H9 (cell line): Measurements from ENCODE around the gene GP1BA. TPM values are rescaled to one million over a fixed set of nuclear protein-coding genes. Genes with fewer than 3 reads are reported as not detected.
"Not testable (repeated sequence)": the region's sequence is repeated elsewhere in the genome, so short reads cannot be mapped to it uniquely, and the experiment has no call there.

Experiments used
- DNase-seq: peaks from one replicate; pipeline ENCODE4 v3.0.0-alpha.2; 2017
- H2AFZ ChIP-seq: one replicate; pipeline ENCODE4 v1.6.1; 2013; ENCODE audit warnings: mild to moderate bottlenecking, low read length, control low read depth, moderate library complexity
- H2AK5ac ChIP-seq: 2 replicates; pipeline ENCODE4 v1.6.1; 2013; ENCODE audit warnings: low read length, control low read depth, mixed read lengths; ENCODE audit not compliant: insufficient read length
- H2BK120ac ChIP-seq: one replicate; pipeline ENCODE4 v1.6.1; 2013; ENCODE audit warnings: low read depth, mild to moderate bottlenecking, low read length, control low read depth, inconsistent platforms; ENCODE audit not compliant: poor library complexity, severe bottlenecking
- H2BK12ac ChIP-seq: 2 replicates; pipeline ENCODE4 v1.6.1; 2013; ENCODE audit warnings: low read length, control low read depth, mixed read lengths, low read depth; ENCODE audit not compliant: insufficient read length
- H2BK15ac ChIP-seq: 2 replicates; pipeline ENCODE4 v1.6.1; 2013; ENCODE audit warnings: low read depth, low read length, control low read depth
- H2BK20ac ChIP-seq: one replicate; pipeline ENCODE4 v1.6.1; 2013; ENCODE audit warnings: low read depth, mild to moderate bottlenecking, low read length, control low read depth, inconsistent platforms; ENCODE audit not compliant: poor library complexity, severe bottlenecking
- H2BK5ac ChIP-seq: 2 replicates; pipeline ENCODE4 v1.6.1; 2013; ENCODE audit warnings: low read length, control low read depth, mixed read lengths; ENCODE audit not compliant: insufficient read length
- H3K14ac ChIP-seq: 2 replicates; pipeline ENCODE4 v1.6.1; 2013; ENCODE audit warnings: low read length, control low read depth; ENCODE audit not compliant: insufficient read depth
- H3K18ac ChIP-seq: 2 replicates; pipeline ENCODE4 v1.6.1; 2013; ENCODE audit warnings: low read depth, mild to moderate bottlenecking, mixed read lengths, low read length, control low read depth; ENCODE audit not compliant: insufficient read length
- H3K23ac ChIP-seq: 2 replicates; pipeline ENCODE4 v1.6.1; 2013; ENCODE audit warnings: low read length, control low read depth, mixed read lengths, low read depth; ENCODE audit not compliant: insufficient read length
- H3K23me2 ChIP-seq: 2 replicates; pipeline ENCODE4 v1.6.1; 2013; ENCODE audit warnings: low read depth, mild to moderate bottlenecking, mixed read lengths, low read length, control low read depth; ENCODE audit not compliant: insufficient read length, poor library complexity, severe bottlenecking
- H3K27ac ChIP-seq: 2 replicates; pipeline ENCODE4 v1.5.1; 2013; ENCODE audit warnings: low read length, control low read depth, mixed read lengths, low read depth; ENCODE audit not compliant: insufficient read length
- H3K27me3 ChIP-seq: 2 replicates; pipeline ENCODE4 v1.6.1; 2013; ENCODE audit warnings: low read length, control low read depth, inconsistent platforms; ENCODE audit not compliant: insufficient read depth
- H3K4ac ChIP-seq: 2 replicates; pipeline ENCODE4 v1.6.1; 2013; ENCODE audit warnings: low read depth, mild to moderate bottlenecking, control low read depth, inconsistent platforms, low read length, moderate library complexity
- H3K4me1 ChIP-seq: 2 replicates; pipeline ENCODE4 v1.6.1; 2013; ENCODE audit warnings: low read length, control low read depth, inconsistent platforms; ENCODE audit not compliant: insufficient read depth
- H3K4me2 ChIP-seq: 2 replicates; pipeline ENCODE4 v1.6.1; 2013; ENCODE audit warnings: low read length, control low read depth, mixed read lengths; ENCODE audit not compliant: insufficient read length, insufficient read depth
- H3K56ac ChIP-seq: 2 replicates; pipeline ENCODE4 v1.6.1; 2013; ENCODE audit warnings: low read depth, mild to moderate bottlenecking, mixed read lengths, low read length, control low read depth; ENCODE audit not compliant: insufficient read length
- H3K79me1 ChIP-seq: 2 replicates; pipeline ENCODE4 v1.6.1; 2013; ENCODE audit warnings: low read depth, mild to moderate bottlenecking, moderate library complexity, low read length, control low read depth, inconsistent platforms; ENCODE audit not compliant: insufficient read depth, poor library complexity, severe bottlenecking
- H3K79me2 ChIP-seq: 2 replicates; pipeline ENCODE4 v1.6.1; 2013; ENCODE audit warnings: low read length, control low read depth, inconsistent platforms; ENCODE audit not compliant: insufficient read depth
- H3K9ac ChIP-seq: 2 replicates; pipeline ENCODE4 v1.6.1; 2013; ENCODE audit warnings: low read length, control low read depth, mixed read lengths; ENCODE audit not compliant: insufficient read length; ENCODE audit errors: extremely low read depth
- H3K9me3 ChIP-seq: one replicate; pipeline ENCODE4 v1.6.1; 2013; ENCODE audit warnings: low read depth, low read length, inconsistent platforms; ENCODE audit not compliant: control insufficient read depth
- H3T11ph ChIP-seq: one replicate; pipeline ENCODE4 v1.6.1; 2013; ENCODE audit warnings: mild to moderate bottlenecking, low read length, control low read depth, inconsistent platforms
- H4K20me1 ChIP-seq: one replicate; pipeline ENCODE4 v1.6.1; 2013; ENCODE audit not compliant: control insufficient read depth, insufficient read length, insufficient read depth
- H4K5ac ChIP-seq: 2 replicates; pipeline ENCODE4 v1.6.1; 2013; ENCODE audit warnings: low read depth, mild to moderate bottlenecking, mixed read lengths, low read length, control low read depth; ENCODE audit not compliant: insufficient read length
- H4K8ac ChIP-seq: replicated peaks from 2 replicates; pipeline ENCODE4 v1.6.1; 2013; ENCODE audit warnings: low read length, control low read depth, mixed read lengths, low read depth; ENCODE audit not compliant: insufficient read length
- H4K91ac ChIP-seq: 2 replicates; pipeline ENCODE4 v1.6.1; 2013; ENCODE audit warnings: low read depth, mild to moderate bottlenecking, moderate library complexity, mixed read lengths, low read length, control low read depth; ENCODE audit not compliant: insufficient read length
- H3K27ac Mint-ChIP-seq, 3 experiments: 2 replicates in 2 of 3; 3 replicates in 1 of 3; pipeline ENCODE4 v1.8.0; 2020 to 2021; ENCODE audit warnings: mixed read lengths in 3 of 3, mild to moderate bottlenecking in 1 of 3, moderate library complexity in 1 of 3
- H3K27me3 Mint-ChIP-seq: 2 replicates; pipeline ENCODE4 v1.8.0; 2021; ENCODE audit warnings: low read depth, mild to moderate bottlenecking, moderate library complexity, mixed read lengths
- H3K36me3 Mint-ChIP-seq, 3 experiments: 2 replicates in 2 of 3; 3 replicates in 1 of 3; pipeline ENCODE4 v1.8.0; 2020 to 2021; ENCODE audit warnings: low read depth in 3 of 3, mixed read lengths in 3 of 3; ENCODE audit not compliant: insufficient read depth in 1 of 3
- H3K4me1 Mint-ChIP-seq, 2 experiments: 2 replicates each; pipeline ENCODE4 v1.8.0; 2020; ENCODE audit warnings: mixed read lengths in 2 of 2
- H3K4me3 Mint-ChIP-seq, 2 experiments: 2 replicates in 1 of 2; 3 replicates in 1 of 2; pipeline ENCODE4 v1.8.0; 2020 to 2021; ENCODE audit warnings: mild to moderate bottlenecking in 2 of 2, mixed read lengths in 2 of 2, moderate library complexity in 1 of 2
- H3K9me3 Mint-ChIP-seq, 2 experiments: 2 replicates in 1 of 2; 3 replicates in 1 of 2; pipeline ENCODE4 v1.8.0; 2020; ENCODE audit warnings: mild to moderate bottlenecking in 2 of 2, mixed read lengths in 2 of 2, moderate library complexity in 1 of 2
- CTCF ChIP-seq: fragments of 200-600 bp; sonication (generic); conservative IDR thresholded peaks from 3 replicates; pipeline ENCODE4 v1.8.0; 2021; ENCODE audit warnings: antibody characterized with exemption, mild to moderate bottlenecking
- WGBS: extraction: QIAGEN DNeasy Blood & Tissue Kit; methylation state at CpG from one replicate; pipeline ENCODE4 v1.1.7; 2013; ENCODE audit warnings: missing lambda C conversion rate, low lambda C conversion rate, mixed read lengths; ENCODE audit not compliant: insufficient read length; ENCODE audit errors: extremely low coverage; 5-methylcytosine and 5-hydroxymethylcytosine counted together
- total RNA-seq: library from RNA; stranded (reverse); gene quantifications from 2 replicates; pipeline ENCODE4 v1.2.1, GENCODE V29; 2021

Gene GP1BA
- total RNA-seq, 1 experiment from 2014 or later, result not detected

DNA sequence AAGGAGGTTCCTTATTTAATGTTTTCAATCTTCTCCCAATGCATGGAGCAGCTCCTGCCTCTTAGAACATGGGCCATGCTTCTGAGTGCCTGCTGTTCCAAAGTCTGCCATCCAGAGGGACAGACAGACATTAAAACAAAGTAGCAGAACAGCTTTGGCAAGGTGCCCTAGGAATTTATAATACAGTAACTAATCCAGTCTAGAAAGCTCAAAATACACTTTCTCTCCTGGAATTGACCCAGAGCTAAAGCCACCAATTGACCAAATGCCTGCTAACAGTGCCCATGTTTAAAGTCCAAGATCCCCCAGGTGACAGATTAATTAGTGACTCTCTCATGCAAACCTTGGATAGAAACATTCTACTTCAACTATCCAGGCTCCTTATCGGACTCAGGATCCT lies 18.1 kb upstream of the GP1BA start:
- Mint-ChIP-seq H3K4me3 (no peak overlapping the region), H3K27ac (no peak overlapping the region), H3K4me1 (peaks cover 5 to 7% of the 10 kb centered on the region in 2 experiments; a peak in 2 of 4 replicates), H3K36me3 (no peaks in the 10 kb centered on the region), H3K9me3 (no peaks in the 10 kb centered on the region), H3K27me3 (peaks cover 2% of the 10 kb centered on the region)
- H4K8ac ChIP-seq, result no peak overlapping the region
- no peak overlapping the region for H2BK15ac ChIP-seq
- H3K4ac ChIP-seq, result no peak overlapping the region
- no peaks in the 10 kb centered on the region for H4K20me1 ChIP-seq
- no peaks in the 10 kb centered on the region for H3K79me1 ChIP-seq
- no peak overlapping the region for H3K27ac ChIP-seq
- no peaks in the 10 kb centered on the region for H3K23me2 ChIP-seq
- H3K56ac ChIP-seq, result no peak overlapping the region
- H3K23ac ChIP-seq, result no peak overlapping the region
- no CpG with 5 or more reads among the region's 1 CpG for WGBS
- no peak overlapping the region for H4K5ac ChIP-seq
- DNase-seq, result no peak
- no peak overlapping the region for H4K91ac ChIP-seq
- H2BK12ac ChIP-seq, result no peak overlapping the region
- no peak overlapping the region for H2BK5ac ChIP-seq
- H2AK5ac ChIP-seq, result no peak overlapping the region
- no peak overlapping the region for H2AFZ ChIP-seq
- no peak for TF ChIP-seq CTCF
- H3K4me1 ChIP-seq, result no peaks in the 10 kb centered on the region
- no peaks in the 10 kb centered on the region for H3K27me3 ChIP-seq
- no peak overlapping the region for H3T11ph ChIP-seq
- H3K9me3 ChIP-seq, result no peaks in the 10 kb centered on the region
- H3K14ac ChIP-seq, result no peak overlapping the region
- no peak overlapping the region for H3K9ac ChIP-seq
- no peak overlapping the region for H2BK20ac ChIP-seq
- no peak overlapping the region for H3K18ac ChIP-seq
- no peak overlapping the region for H3K4me2 ChIP-seq
- H2BK120ac ChIP-seq, result no peak overlapping the region
- no peaks in the 10 kb centered on the region for H3K79me2 ChIP-seq

- H3K27ac Mint-ChIP-seq, H2AK5ac ChIP-seq, H2BK15ac ChIP-seq, H3K23me2 ChIP-seq, H3K79me1 ChIP-seq, H3K9ac ChIP-seq, H3K79me2 ChIP-seq, H2BK120ac ChIP-seq, H4K5ac ChIP-seq, H3K56ac ChIP-seq, H2BK5ac ChIP-seq, H3K9me3 Mint-ChIP-seq, H3K4me3 Mint-ChIP-seq, H3K14ac ChIP-seq, H3K9me3 ChIP-seq, H3K23ac ChIP-seq, H2BK20ac ChIP-seq, DNase-seq, H3K4me2 ChIP-seq, H3K4me1 Mint-ChIP-seq, H3K27me3 Mint-ChIP-seq, H3K27ac ChIP-seq, H4K20me1 ChIP-seq, H4K91ac ChIP-seq, H3K4ac ChIP-seq, H3T11ph ChIP-seq, H3K36me3 Mint-ChIP-seq, H2BK12ac ChIP-seq, H4K8ac ChIP-seq, H3K27me3 ChIP-seq, H3K4me1 ChIP-seq, H3K18ac ChIP-seq, H2AFZ ChIP-seq: not testable (repeated sequence)
- WGBS, result no CpG with 5 or more reads among the region's 4 CpGs
These were observed 17.5 kb upstream of the GP1BA start for GRCh38 chr17:4914551-4914950.
